Uterus (tissue), 2 donors: ENCODE data around the gene KLK15.
"Not testable (repeated sequence)": the region's sequence is repeated elsewhere in the genome, so short reads cannot be mapped to it uniquely, and the experiment has no call there.

Source experiments
- POLR2A ChIP-seq, 2 donors: fragments of 450-650 bp; IDR thresholded peaks; one replicate each; pipeline ENCODE4 v1.6.1; 2016; ENCODE audit warnings: antibody characterized with exemption in 2 of 2, mild to moderate bottlenecking in 1 of 2, moderate library complexity in 1 of 2
- TF ChIP-seq, protein P1 (sequence below), 4 experiments: fragments of 200-600 bp in 2 of 4; fragments of 450-650 bp in 2 of 4; sonication (generic) in 2 of 4; IDR thresholded peaks; one replicate each; pipeline ENCODE4 v1.5.1; 2016 to 2019; ENCODE audit warnings: antibody characterized with exemption in 4 of 4, mild to moderate bottlenecking in 2 of 4, moderate library complexity in 1 of 4

DNA sequence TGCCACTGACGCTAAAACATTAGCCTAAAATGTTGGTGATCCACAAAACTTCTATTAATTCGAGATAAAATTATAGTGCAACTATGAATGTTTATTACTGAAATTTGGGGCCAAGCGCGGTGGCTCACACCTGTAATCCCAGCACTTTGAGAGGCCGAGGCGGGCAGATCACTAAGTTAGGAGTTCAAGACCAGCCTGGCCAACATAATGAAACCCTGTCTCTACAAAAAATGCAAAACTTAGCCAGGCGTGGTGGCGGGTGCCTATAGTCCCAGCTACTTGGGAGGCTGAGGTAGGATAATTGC, 49.6 kb downstream of the KLK15 start:
- TF ChIP-seq, protein P1, sequence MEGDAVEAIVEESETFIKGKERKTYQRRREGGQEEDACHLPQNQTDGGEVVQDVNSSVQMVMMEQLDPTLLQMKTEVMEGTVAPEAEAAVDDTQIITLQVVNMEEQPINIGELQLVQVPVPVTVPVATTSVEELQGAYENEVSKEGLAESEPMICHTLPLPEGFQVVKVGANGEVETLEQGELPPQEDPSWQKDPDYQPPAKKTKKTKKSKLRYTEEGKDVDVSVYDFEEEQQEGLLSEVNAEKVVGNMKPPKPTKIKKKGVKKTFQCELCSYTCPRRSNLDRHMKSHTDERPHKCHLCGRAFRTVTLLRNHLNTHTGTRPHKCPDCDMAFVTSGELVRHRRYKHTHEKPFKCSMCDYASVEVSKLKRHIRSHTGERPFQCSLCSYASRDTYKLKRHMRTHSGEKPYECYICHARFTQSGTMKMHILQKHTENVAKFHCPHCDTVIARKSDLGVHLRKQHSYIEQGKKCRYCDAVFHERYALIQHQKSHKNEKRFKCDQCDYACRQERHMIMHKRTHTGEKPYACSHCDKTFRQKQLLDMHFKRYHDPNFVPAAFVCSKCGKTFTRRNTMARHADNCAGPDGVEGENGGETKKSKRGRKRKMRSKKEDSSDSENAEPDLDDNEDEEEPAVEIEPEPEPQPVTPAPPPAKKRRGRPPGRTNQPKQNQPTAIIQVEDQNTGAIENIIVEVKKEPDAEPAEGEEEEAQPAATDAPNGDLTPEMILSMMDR (IDR thresholded peaks at IDR 0.05), result not testable (repeated sequence)
- not testable (repeated sequence) for TF ChIP-seq POLR2A (IDR thresholded peaks at IDR 0.05)
